Subcutaneous adipose tissue (tissue), 4 donors: ENCODE results near the gene CACNA1G. TPM values are rescaled to one million over a fixed set of nuclear protein-coding genes. Genes with fewer than 3 reads are reported as not detected.

ENCODE experiments used
- total RNA-seq, 4 donors: library from RNA; depleted of rRNA; stranded (reverse); fragments of >200 nt; gene quantifications; one replicate each; pipeline ENCODE4 v1.1.0, GENCODE V29; 2016
- TF ChIP-seq, protein P1 (sequence below): fragments of 450-650 bp; IDR thresholded peaks from one replicate; pipeline ENCODE4 v1.5.1; 2016; ENCODE audit warnings: low read depth, mild to moderate bottlenecking, control low read depth, antibody characterized with exemption, moderate library complexity

Gene CACNA1G
- total RNA-seq, 4 donors from 2014 or later = 0.17 to 0.44 TPM; not detected in 2

- TF ChIP-seq, protein P1, sequence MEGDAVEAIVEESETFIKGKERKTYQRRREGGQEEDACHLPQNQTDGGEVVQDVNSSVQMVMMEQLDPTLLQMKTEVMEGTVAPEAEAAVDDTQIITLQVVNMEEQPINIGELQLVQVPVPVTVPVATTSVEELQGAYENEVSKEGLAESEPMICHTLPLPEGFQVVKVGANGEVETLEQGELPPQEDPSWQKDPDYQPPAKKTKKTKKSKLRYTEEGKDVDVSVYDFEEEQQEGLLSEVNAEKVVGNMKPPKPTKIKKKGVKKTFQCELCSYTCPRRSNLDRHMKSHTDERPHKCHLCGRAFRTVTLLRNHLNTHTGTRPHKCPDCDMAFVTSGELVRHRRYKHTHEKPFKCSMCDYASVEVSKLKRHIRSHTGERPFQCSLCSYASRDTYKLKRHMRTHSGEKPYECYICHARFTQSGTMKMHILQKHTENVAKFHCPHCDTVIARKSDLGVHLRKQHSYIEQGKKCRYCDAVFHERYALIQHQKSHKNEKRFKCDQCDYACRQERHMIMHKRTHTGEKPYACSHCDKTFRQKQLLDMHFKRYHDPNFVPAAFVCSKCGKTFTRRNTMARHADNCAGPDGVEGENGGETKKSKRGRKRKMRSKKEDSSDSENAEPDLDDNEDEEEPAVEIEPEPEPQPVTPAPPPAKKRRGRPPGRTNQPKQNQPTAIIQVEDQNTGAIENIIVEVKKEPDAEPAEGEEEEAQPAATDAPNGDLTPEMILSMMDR = no peak
These were observed 28.7 kb downstream of the CACNA1G start for GRCh38 chr17:50589095-50589705.

DNA sequence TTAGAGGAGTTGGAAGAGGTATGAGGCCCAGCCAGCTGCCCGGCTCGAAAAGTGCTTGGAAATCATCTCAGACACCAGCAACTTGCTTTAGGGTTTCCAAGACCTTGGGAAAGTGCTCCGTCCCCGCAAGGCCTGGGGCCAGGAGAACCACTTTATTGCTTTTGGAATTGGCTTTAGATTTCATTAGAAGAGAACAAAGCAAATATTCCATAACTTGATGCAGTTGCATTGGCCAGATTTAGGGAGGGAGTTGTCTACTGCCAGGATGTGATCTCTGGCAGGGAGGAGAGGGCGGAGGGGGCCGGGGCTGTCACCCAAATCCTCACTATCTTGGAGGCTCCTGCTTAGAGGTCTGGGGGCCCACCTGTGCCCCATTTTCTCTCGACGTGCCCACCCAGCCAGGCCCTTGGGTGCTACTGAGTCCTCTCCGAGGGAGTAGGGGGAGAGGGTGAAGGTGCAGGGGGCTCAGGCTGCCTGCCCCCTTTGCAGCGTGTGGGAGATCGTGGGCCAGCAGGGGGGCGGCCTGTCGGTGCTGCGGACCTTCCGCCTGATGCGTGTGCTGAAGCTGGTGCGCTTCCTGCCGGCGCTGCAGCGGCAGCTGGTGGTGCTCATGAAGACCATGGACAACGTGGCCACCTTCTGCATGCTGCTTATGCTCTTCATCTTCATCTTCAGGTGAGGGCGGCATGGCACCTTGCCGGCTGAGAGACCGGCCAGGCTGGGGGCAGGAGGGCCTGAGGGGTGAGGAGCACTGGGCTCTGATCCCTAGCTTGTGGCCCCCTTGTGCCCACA, 30.6 kb downstream of the CACNA1G start:
- TF ChIP-seq, protein P1 = no peak

- TF ChIP-seq, protein P1 = no peak
These were observed 32.8 kb downstream of the CACNA1G start for GRCh38 chr17:50593321-50593720.

DNA sequence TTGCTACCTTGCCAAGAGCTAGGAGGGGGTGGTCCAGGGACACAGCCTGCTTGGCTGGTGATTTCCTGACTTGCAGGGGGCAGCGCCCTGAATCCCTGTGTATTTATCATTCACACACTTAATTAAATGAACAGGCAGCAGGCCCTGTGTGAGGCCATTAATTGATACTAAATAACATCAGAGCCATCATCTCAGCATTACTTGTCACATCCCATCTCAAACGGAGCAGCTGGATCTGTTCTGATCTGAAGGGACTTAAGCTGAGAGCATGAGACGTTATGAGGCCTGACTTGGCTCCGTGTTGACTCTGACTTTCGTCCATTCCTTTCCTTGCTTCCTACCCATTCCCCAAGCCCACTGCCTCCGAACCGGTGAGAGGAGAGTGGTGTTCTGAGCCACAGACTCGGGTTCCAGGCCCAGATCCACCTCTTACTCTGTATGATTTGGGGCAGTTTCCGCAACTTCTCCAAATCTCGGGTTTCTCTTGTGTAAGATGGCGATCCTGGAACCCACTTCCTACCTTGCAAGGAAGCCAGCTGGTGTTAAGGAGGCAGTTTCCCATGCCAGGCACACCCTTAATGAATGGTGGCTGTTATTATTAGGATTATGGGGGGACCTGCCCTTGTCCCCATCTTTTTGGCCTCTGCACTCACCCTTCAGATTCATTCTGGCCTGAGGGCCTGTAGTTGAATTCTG, 33.8 kb downstream of the CACNA1G start:
- TF ChIP-seq, protein P1 = no peak

GRCh38 chr17:50594892-50595291, 34.4 kb downstream of the CACNA1G start:
- TF ChIP-seq, protein P1 = no peak

- TF ChIP-seq, protein P1 = no peak
These were observed 35.9 kb downstream of the CACNA1G start for GRCh38 chr17:50596191-50597037.
